Common myeloid progenitor, CD34-positive (primary cell): ENCODE measurements around the gene CDK19.

ENCODE experiments used
- CTCF ChIA-PET: fragments of 350-600 bp; sonication (Branson Sonifier 250); formaldehyde crosslinking; loops from one replicate; lab custom pipeline; 2021; ENCODE audit warnings: antibody characterized with exemption; lab: Charles Lee
- POLR2A ChIA-PET: fragments of 350-600 bp; sonication (Branson Sonifier 250); formaldehyde crosslinking; loops from one replicate; lab custom pipeline; 2021; ENCODE audit warnings: antibody characterized with exemption; lab: Charles Lee
- DNase-seq, 3 donors: peaks; one replicate each; pipeline versions ENCODE4 v3.0.0 to v3.0.0-alpha.2; 2013
- H3K27ac ChIP-seq, 2 experiments: 1 replicate in 1 of 2; 2 replicates in 1 of 2; pipeline ENCODE4 v1.7.0; 2013; ENCODE audit warnings: inconsistent platforms in 2 of 2, low read length in 2 of 2, mild to moderate bottlenecking in 2 of 2, low read depth in 1 of 2, moderate library complexity in 1 of 2; ENCODE audit not compliant: severe bottlenecking in 2 of 2, insufficient read depth in 1 of 2, poor library complexity in 1 of 2
- H3K27me3 ChIP-seq, 5 experiments: replicated peaks in 2 of 5; 1 replicate in 3 of 5; 2 replicates in 2 of 5; pipeline versions ENCODE4 v1.6.1 to v1.7.0; 2013; ENCODE audit warnings: low read length in 4 of 5, mild to moderate bottlenecking in 2 of 5, moderate library complexity in 2 of 5, inconsistent platforms in 1 of 5; ENCODE audit not compliant: insufficient read depth in 5 of 5, control insufficient read depth in 4 of 5
- H3K36me3 ChIP-seq, 4 experiments: 1 replicate in 2 of 4; 2 replicates in 2 of 4; pipeline versions ENCODE4 v1.6.1 to v1.7.0; 2013; ENCODE audit warnings: low read length in 3 of 4, control low read depth in 1 of 4, mild to moderate bottlenecking in 1 of 4; ENCODE audit not compliant: control insufficient read depth in 4 of 4, insufficient read depth in 4 of 4
- H3K4me1 ChIP-seq, 4 experiments: 1 replicate in 3 of 4; 2 replicates in 1 of 4; pipeline versions ENCODE4 v1.6.1 to v1.7.1; 2013; ENCODE audit warnings: low read length in 3 of 4, mild to moderate bottlenecking in 3 of 4, control low read depth in 1 of 4, inconsistent platforms in 1 of 4, moderate library complexity in 1 of 4; ENCODE audit not compliant: control insufficient read depth in 4 of 4, insufficient read depth in 4 of 4; ENCODE audit errors: control extremely low read depth in 1 of 4
- H3K4me3 ChIP-seq, 7 experiments: 1 replicate in 4 of 7; 2 replicates in 3 of 7; pipeline versions ENCODE4 v1.5.1 to v1.7.0; 2013; ENCODE audit warnings: mild to moderate bottlenecking in 7 of 7, low read length in 6 of 7, moderate library complexity in 6 of 7, inconsistent platforms in 2 of 7, low read depth in 2 of 7, control low read depth in 1 of 7; ENCODE audit not compliant: insufficient read depth in 4 of 7, control insufficient read depth in 1 of 7; ENCODE audit errors: extremely low read depth in 1 of 7
- H3K9me3 ChIP-seq, 5 experiments: 1 replicate in 4 of 5; 2 replicates in 1 of 5; pipeline versions ENCODE4 v1.6.1 to v1.7.1; 2013; ENCODE audit warnings: low read length in 4 of 5, mild to moderate bottlenecking in 2 of 5, inconsistent platforms in 1 of 5, low read depth in 1 of 5, moderate library complexity in 1 of 5; ENCODE audit not compliant: control insufficient read depth in 4 of 5, insufficient read depth in 2 of 5; ENCODE audit errors: control extremely low read depth in 1 of 5
- WGBS: methylation state at CpG from one replicate; pipeline ENCODE4 v1.1.5; 2013; ENCODE audit not compliant: insufficient coverage; 5-methylcytosine and 5-hydroxymethylcytosine counted together

CDK19 gene

GRCh38 chr6:110828396-110828795, 13.1 kb upstream of the CDK19 start:
- no peaks in the 10 kb centered on the region for H3K36me3 ChIP-seq
- CTCF ChIA-PET, result interaction anchor here (0.6 kb wide), 1 partner anchor 19 kb away, joined by 3 read pairs; no protein-coding TSS in a partner anchor
- H3K27me3 ChIP-seq, result no peaks in the 10 kb centered on the region
- H3K9me3 ChIP-seq, result no peaks in the 10 kb centered on the region
- peaks cover 0 to 9% (median 7%) of the 10 kb centered on the region in 4 experiments for H3K4me1 ChIP-seq
- peak in 2 of 3 donors; percentile 30 to 44 for DNase-seq
- no peak overlapping the region for H3K27ac ChIP-seq
- POLR2A ChIA-PET, result interaction anchor here (0.7 kb wide), 1 partner anchor 12 kb away, joined by 5 read pairs; no protein-coding TSS in a partner anchor
- H3K4me3 ChIP-seq, result no peak overlapping the region
- WGBS, result no CpG with 5 or more reads among the region's 1 CpG

- Histone ChIP-seq H3K36me3 (no peaks in the 10 kb centered on the region), H3K9me3 (no peaks in the 10 kb centered on the region), H3K4me3 (peak overlapping the region in 5 of 7 experiments; percentile 13 to 49 (median 29)), H3K27ac (peak overlapping the region in 1 of 2 experiments; percentile 46), H3K4me1 (peaks cover 0 to 9% (median 7%) of the 10 kb centered on the region in 4 experiments), H3K27me3 (no peaks in the 10 kb centered on the region)
- DNase-seq, result peak in 2 of 3 donors; percentile 72 to 79
- 39% methylated on average over 6 of the region's 9 CpGs for WGBS
- CTCF ChIA-PET, result interaction anchor here (0.6 to 1.7 kb wide), 4 partner anchors 52 to 144 kb away, joined by 3 to 5 read pairs (median 4); no protein-coding TSS in a partner anchor
- POLR2A ChIA-PET, result interaction anchor here (0.6 to 0.9 kb wide), 2 partner anchors 147 to 149 kb away, joined by 3 read pairs; no protein-coding TSS in a partner anchor
Observed at GRCh38 chr6:110826236-110827129, 11.2 kb upstream of the CDK19 start.

GRCh38 chr6:110823146-110823545, 7.9 kb upstream of the CDK19 start:
- ChIA-PET CTCF (no interaction called here), POLR2A (no interaction called here)
- WGBS, result no CpG with 5 or more reads among the region's 2 CpGs
- Histone ChIP-seq H3K36me3 (no peaks in the 10 kb centered on the region), H3K4me1 (peaks cover 0 to 11% (median 9%) of the 10 kb centered on the region in 4 experiments), H3K27me3 (no peaks in the 10 kb centered on the region), H3K9me3 (no peaks in the 10 kb centered on the region), H3K27ac (no peak overlapping the region), H3K4me3 (no peak overlapping the region)
- DNase-seq, result no peak

GRCh38 chr6:110822249-110822648, 7.0 kb upstream of the CDK19 start:
- POLR2A ChIA-PET, result no interaction called here

GRCh38 chr6:110816677-110817076, 1.4 kb upstream of the CDK19 start:
- CTCF ChIA-PET, result interaction anchor here (0.8 to 3.6 kb wide), 4 partner anchors 8 to 134 kb away, joined by 3 to 22 read pairs (median 6); partner anchors contain the start of gene AMD1
- H3K27ac ChIP-seq, result peak overlapping the region in 1 of 2 experiments; percentile 94
- POLR2A ChIA-PET, result interaction anchor here (0.6 kb wide), 1 partner anchor 12 kb away, joined by 5 read pairs; no protein-coding TSS in a partner anchor
- DNase-seq, result peak in 2 of 3 donors; percentile 69 to 72
- 0% methylated on average over 1 of the region's 4 CpGs for WGBS
- H3K36me3 ChIP-seq, result no peaks in the 10 kb centered on the region
- no peaks in the 10 kb centered on the region for H3K9me3 ChIP-seq
- H3K27me3 ChIP-seq, result no peaks in the 10 kb centered on the region
- H3K4me3 ChIP-seq, result peak overlapping the region in 1 of 7 experiments; percentile 98
- H3K4me1 ChIP-seq, result peaks cover 9 to 43% (median 27%) of the 10 kb centered on the region in 4 experiments

More at GRCh38 chr6:110822249-110822648, 7.0 kb upstream of the CDK19 start:
- no peak for DNase-seq
- H3K27ac ChIP-seq, result no peak overlapping the region
- H3K36me3 ChIP-seq, result no peaks in the 10 kb centered on the region
- no peaks in the 10 kb centered on the region for H3K27me3 ChIP-seq
- CTCF ChIA-PET, result no interaction called here
- peaks cover 0 to 19% (median 13%) of the 10 kb centered on the region in 4 experiments for H3K4me1 ChIP-seq
- no peak overlapping the region for H3K4me3 ChIP-seq
- H3K9me3 ChIP-seq, result no peaks in the 10 kb centered on the region

GRCh38 chr6:110815015-110815410, 256 bp downstream of the CDK19 start:
- Histone ChIP-seq H3K9me3 (no peaks in the 10 kb centered on the region), H3K4me3 (peak overlapping the region; percentile 75 to 99 (median 95)), H3K4me1 (peaks cover 9 to 46% (median 29%) of the 10 kb centered on the region in 4 experiments), H3K27me3 (no peaks in the 10 kb centered on the region), H3K36me3 (no peaks in the 10 kb centered on the region), H3K27ac (peak overlapping the region; percentile 83 to 94)
- CTCF ChIA-PET, result interaction anchor here (0.9 to 3.6 kb wide), 10 partner anchors 10 to 663 kb away, joined by 3 to 22 read pairs (median 3); partner anchors contain the start of gene AMD1
- POLR2A ChIA-PET, result interaction anchor here (0.6 to 3.8 kb wide), 5 partner anchors 16 to 167 kb away, joined by 3 to 69 read pairs (median 3); partner anchors contain the start of genes AMD1 and RPF2
- DNase-seq, result no peak
- WGBS, result 0% methylated on average over 34 of the region's 49 CpGs
